HG03442 (cell line): ENCODE data around the gene SERPINB11.
"Not testable (repeated sequence)": the region's sequence is repeated elsewhere in the genome, so short reads cannot be mapped to it uniquely, and the experiment has no call there.

Experiments
- ATAC-seq: cut with Tn5 transposase; IDR thresholded peaks from one replicate; pipeline ENCODE4 v1.9.1; 2021; ENCODE audit warnings: mild to moderate bottlenecking, moderate library complexity; ENCODE audit not compliant: unreplicated experiment

The SERPINB11 gene

GRCh38 chr18:63725682-63726480, 23.1 kb downstream of the SERPINB11 start:
- ATAC-seq: no peak

GRCh38 chr18:63730773-63731172, 28.0 kb downstream of the SERPINB11 start:
- no peak for ATAC-seq

GRCh38 chr18:63731215-63731614, 28.5 kb downstream of the SERPINB11 start:
- ATAC-seq: no peak

GRCh38 chr18:63736876-63737275, 34.1 kb downstream of the SERPINB11 start:
- no peak for ATAC-seq

GRCh38 chr18:63741769-63742168, 39.0 kb downstream of the SERPINB11 start:
- ATAC-seq: no peak

- no peak for ATAC-seq
Measured at GRCh38 chr18:63747006-63747405, 44.2 kb downstream of the SERPINB11 start.

- ATAC-seq: no peak
Measured at GRCh38 chr18:63749489-63749888, 46.7 kb downstream of the SERPINB11 start.

GRCh38 chr18:63752636-63753035, 49.9 kb downstream of the SERPINB11 start:
- no peak for ATAC-seq

GRCh38 chr18:63753676-63754075, 50.9 kb downstream of the SERPINB11 start:
- ATAC-seq: no peak

GRCh38 chr18:63757541-63757940, 54.8 kb downstream of the SERPINB11 start:
- no peak for ATAC-seq

- no peak for ATAC-seq
Measured at GRCh38 chr18:63758615-63759240, 56.0 kb downstream of the SERPINB11 start.

- not testable (repeated sequence) for ATAC-seq
Measured at GRCh38 chr18:63759786-63760185, 57.0 kb downstream of the SERPINB11 start.

- ATAC-seq: no peak
Measured at GRCh38 chr18:63762518-63762917, 59.8 kb downstream of the SERPINB11 start.

GRCh38 chr18:63763831-63764600, 61.3 kb downstream of the SERPINB11 start:
- no peak for ATAC-seq

GRCh38 chr18:63765837-63766236, 63.1 kb downstream of the SERPINB11 start:
- ATAC-seq: no peak
